K562 (cell line): Measurements from ENCODE around the gene MBD6. TPM values are rescaled to one million over a fixed set of nuclear protein-coding genes. Genes with fewer than 3 reads are reported as not detected.
A peak's percentile ranks its signal among the peaks of the same experiment; 100 is the strongest.

ENCODE experiments used
- ATAC-seq: fragments of 200-7000 bp; cut with Tn5 transposase; 3 replicates; pipeline ENCODE4 v1.9.1; 2020; ENCODE audit warnings: moderate library complexity
- BruUV-seq: library from RNA; stranded (reverse); fragments of 400-500 nt; replicated peaks from 2 replicates; lab custom pipeline; 2021; lab: Mats Ljungman, UMichigan
- CTCF ChIA-PET: fragments of 300-600 bp; formaldehyde crosslinking; extraction: SDS; loops from one replicate; lab custom pipeline; 2021; ENCODE audit warnings: low intra/inter-chr PET ratio; lab: Yijun Ruan, JAX
- POLR2A ChIA-PET: fragments of 300-600, 350-650 bp; sonication (Branson Sonifier 250); formaldehyde crosslinking; extraction: SDS; loops from one replicate; lab custom pipeline; 2021; ENCODE audit warnings: antibody characterized with exemption, inconsistent platforms; lab: Yijun Ruan, JAX
- DNase-seq, 4 experiments: peaks; one replicate each; pipeline versions ENCODE4 v3.0.0 to v3.0.0-alpha.2; 2011 to 2018; ENCODE audit warnings: low spot score in 3 of 4, mixed read lengths in 3 of 4; ENCODE audit errors: extremely low read depth in 1 of 4
- FAIRE-seq: peaks from 2 replicates; lab custom pipeline; 2011; peaks lifted over from hg19 to GRCh38; lab: Jason Lieb, UNC
- H2AFZ ChIP-seq: 2 replicates; pipeline ENCODE4 v1.6.0; 2011; ENCODE audit warnings: low read depth, low read length, control low read depth, inconsistent platforms
- H3K27ac ChIP-seq: fragments of 200-600 bp; 3 replicates; pipeline ENCODE4 v1.8.0; 2011; ENCODE audit warnings: low read depth, mild to moderate bottlenecking, control low read depth, inconsistent platforms, low read length, moderate library complexity, mixed read lengths; ENCODE audit errors: extremely low read depth
- H3K27me3 ChIP-seq, 2 experiments: fragments of 300-600 bp in 1 of 2; 2 replicates in 1 of 2; 3 replicates in 1 of 2; pipeline versions ENCODE4 v1.6.0 to v1.8.0; 2011; ENCODE audit warnings: inconsistent platforms in 2 of 2, low read length in 2 of 2, mild to moderate bottlenecking in 1 of 2, mixed read lengths in 1 of 2, moderate library complexity in 1 of 2; ENCODE audit not compliant: control insufficient read depth in 2 of 2, insufficient read depth in 2 of 2
- H3K36me3 ChIP-seq: fragments of 300-600 bp; 3 replicates; pipeline ENCODE4 v1.8.0; 2011; ENCODE audit warnings: mild to moderate bottlenecking, low read length, inconsistent platforms; ENCODE audit not compliant: control insufficient read depth, insufficient read depth
- H3K4me1 ChIP-seq, 2 experiments: fragments of 200-600 bp in 1 of 2; replicated peaks in 1 of 2; 2 replicates in 1 of 2; 3 replicates in 1 of 2; pipeline versions ENCODE4 v1.5.1 to v1.8.0; 2011; ENCODE audit warnings: inconsistent platforms in 2 of 2, low read length in 2 of 2, mild to moderate bottlenecking in 1 of 2, mixed read lengths in 1 of 2, moderate library complexity in 1 of 2; ENCODE audit not compliant: control insufficient read depth in 2 of 2, insufficient read depth in 2 of 2
- H3K4me2 ChIP-seq: 2 replicates; pipeline ENCODE4 v1.6.1; 2011; ENCODE audit warnings: low read length, control low read depth, inconsistent platforms, mixed read lengths; ENCODE audit not compliant: insufficient read depth
- H3K4me3 ChIP-seq: fragments of 200-600 bp; sonication (generic), shearing (Covaris generic); 2 replicates; pipeline ENCODE4 v1.5.1; 2016; ENCODE audit warnings: control low read depth, inconsistent platforms
- H3K79me2 ChIP-seq: fragments of 200-600 bp; 3 replicates; pipeline ENCODE4 v1.8.0; 2011; ENCODE audit warnings: low read length, inconsistent platforms; ENCODE audit not compliant: control insufficient read depth, insufficient read depth
- H3K9ac ChIP-seq, 2 experiments: 2 replicates each; pipeline versions ENCODE4 v1.6.0 to v1.6.1; 2011; ENCODE audit warnings: low read depth in 2 of 2, low read length in 2 of 2, control low read depth in 1 of 2, inconsistent platforms in 1 of 2, mild to moderate bottlenecking in 1 of 2, mixed read lengths in 1 of 2; ENCODE audit not compliant: insufficient read depth in 1 of 2
- H3K9me1 ChIP-seq: one replicate; pipeline ENCODE4 v1.6.0; 2011; ENCODE audit warnings: inconsistent platforms, mild to moderate bottlenecking, low read length, moderate library complexity; ENCODE audit not compliant: control insufficient read depth, insufficient read depth
- H3K9me3 ChIP-seq: replicated peaks from 2 replicates; pipeline ENCODE4 v1.5.1; 2011; ENCODE audit warnings: low read depth, low read length, inconsistent platforms; ENCODE audit not compliant: control insufficient read depth, insufficient read depth
- H4K20me1 ChIP-seq: replicated peaks from 2 replicates; pipeline ENCODE4 v1.6.1; 2011; ENCODE audit warnings: low read length, inconsistent platforms, mixed read lengths; ENCODE audit not compliant: control insufficient read depth, insufficient read depth
- FUS ChIP-seq: fragments of 200-400 bp; formaldehyde crosslinking; optimal IDR thresholded peaks from 2 replicates; pipeline ENCODE3; 2017; ENCODE audit warnings: low read depth, low read length
- HOMEZ ChIP-seq: fragments of 250-450 bp; sonication (Bioruptor Pico); IDR thresholded peaks from 2 replicates; pipeline ENCODE4 v1.4.0; 2020; ENCODE audit warnings: mild to moderate bottlenecking, moderate library complexity
- RAD21 ChIP-seq, 2 experiments: fragments of 250-450 bp in 1 of 2; fragments of 450-650 bp in 1 of 2; sonication (Bioruptor Pico) in 1 of 2; formaldehyde crosslinking in 1 of 2; IDR thresholded peaks in 1 of 2; conservative IDR thresholded peaks in 1 of 2; 2 replicates each; pipeline versions ENCODE4 v1.4.0 to v1.8.0; 2020 to 2022; ENCODE audit warnings: mild to moderate bottlenecking in 2 of 2, moderate library complexity in 1 of 2
- RAD51 ChIP-seq: fragments of 450-650 bp; IDR thresholded peaks from 2 replicates; pipeline ENCODE4 v1.7.1; 2016; ENCODE audit warnings: low read depth, mild to moderate bottlenecking, borderline replicate concordance
- XRCC5 ChIP-seq: fragments of 200-400 bp; formaldehyde crosslinking; IDR thresholded peaks from 2 replicates; pipeline ENCODE4 v1.6.1; 2017; ENCODE audit warnings: low read depth, mild to moderate bottlenecking, low read length
- ZBTB1 ChIP-seq: sonication (generic); formaldehyde crosslinking; IDR thresholded peaks from 2 replicates; pipeline ENCODE4 v1.8.1; 2023; ENCODE audit warnings: missing genetic modification reagents, low read depth, mild to moderate bottlenecking, borderline replicate concordance
- WGBS: fragments of 100-300 bp; shearing (Covaris generic); methylation state at CpG from one replicate; pipeline ENCODE4 v1.1.6; 2016; ENCODE audit warnings: low coverage, mixed read lengths; ENCODE audit not compliant: insufficient coverage; ENCODE audit errors: missing lambda C conversion rate; 5-methylcytosine and 5-hydroxymethylcytosine counted together
- in situ Hi-C: fragments of 300-500 bp; cut with MboI; formaldehyde crosslinking; loops from 4 replicates; pipeline ENCODE4 v1.15.0; 2018; ENCODE audit warnings: inconsistent platforms, mixed read lengths
- intact Hi-C: fragments of 100-400 bp; cut with micrococcal nuclease; formaldehyde crosslinking; loops from 2 replicates; pipeline ENCODE4 v1.14.2; 2022
- polyA plus RNA-seq, 8 experiments: library from polyadenylated mRNA; depleted of rRNA in 4 of 8; stranded (reverse) in 5 of 8; unstranded in 3 of 8; fragments of >200 nt; fragmentation: Nextera tagmentation in 2 of 8; fragmentation: Illumina TruSeq in 1 of 8; extraction: Ambion mirVana in 2 of 8; extraction: Trizol in 1 of 8; gene quantifications; 2 replicates each; pipeline versions ENCODE4 v1.2.1 to v1.2.3, GENCODE V29; 2011 to 2014; ENCODE audit warnings: inconsistent platforms in 1 of 8, missing spikeins in 1 of 8
- total RNA-seq, 7 experiments: library from RNA; depleted of rRNA in 6 of 7; stranded (reverse); fragments of >200 nt in 6 of 7; fragmentation: Illumina TruSeq in 2 of 7; extraction: Trizol in 2 of 7; gene quantifications; 2 replicates each; pipeline versions ENCODE4 v1.2.1 to v1.2.3, GENCODE V29; 2011 to 2021; ENCODE audit warnings: low replicate concordance in 1 of 7

Gene MBD6
- total and polyA plus RNA-seq, 9 of the 15 experiments (the other 6 are each of a cell fraction or from before 2014, with no cell fraction given) = 2.0 to 54.8 (median 3.8) TPM

- 72% methylated on average over 9 of the region's 9 CpGs for WGBS
- DNase-seq = no peak
- ChIA-PET POLR2A (interaction anchor here (1.4 kb wide), 1 partner anchor 31 kb away, joined by 5 read pairs; no protein-coding TSS in a partner anchor), CTCF (no interaction called here)
- Histone ChIP-seq H4K20me1 (no peaks in the 10 kb centered on the region), H3K9ac (peak overlapping the region in 1 of 2 experiments; percentile 12; a peak in 1 of 4 replicates), H3K27me3 (no peaks in the 10 kb centered on the region), H3K27ac (no peak overlapping the region), H3K36me3 (peaks cover 85% of the 10 kb centered on the region), H3K9me1 (peaks cover 7% of the 10 kb centered on the region), H3K4me1 (no peaks in the 10 kb centered on the region), H3K9me3 (no peaks in the 10 kb centered on the region), H3K4me3 (no peak overlapping the region)
- in situ Hi-C loops = no loop called here
- BruUV-seq = no TSS peak
- TF ChIP-seq XRCC5 = no peak
- no peak for TF ChIP-seq RAD21 (CRISPR knock-in tag; conservative IDR thresholded peaks at IDR 0.05 in 1 of 2, IDR thresholded peaks at IDR 0.05 in 1 of 2)
- no peak for TF ChIP-seq HOMEZ
- no peak for TF ChIP-seq RAD51
- TF ChIP-seq ZBTB1 (CRISPR knock-in tag) = no peak
- TF ChIP-seq FUS = no peak
- TF ChIP-seq, all 486 proteins: peak for 0
- no peak for ATAC-seq
- intact Hi-C loops = no loop called here
- Histone ChIP-seq H3K4me2 (no peak overlapping the region), H2AFZ (no peak overlapping the region), H3K79me2 (no peaks in the 10 kb centered on the region)
- FAIRE-seq = no peak
Observed at GRCh38 chr12:57576613-57577160, 54.1 kb downstream of the MBD6 start.
